Astrocyte (in vitro differentiated cells and primary cell): ENCODE measurements around the gene ELMOD2.

ENCODE experiments used
- CTCF ChIP-seq: IDR thresholded peaks from 2 replicates; pipeline ENCODE4 v1.5.1; 2011; ENCODE audit warnings: low read depth, mild to moderate bottlenecking, inconsistent platforms, low read length, moderate library complexity; ENCODE audit not compliant: insufficient read depth
- EZH2 ChIP-seq: IDR thresholded peaks from 2 replicates; pipeline ENCODE4 v1.6.1; 2012; ENCODE audit warnings: mild to moderate bottlenecking, low read length, inconsistent platforms; ENCODE audit not compliant: insufficient read depth

- TF ChIP-seq CTCF (no peak), EZH2 (no peak)
These were observed 40.5 kb upstream of the ELMOD2 start for GRCh38 chr4:140483445-140483844.
